ENCODE results near the gene ARHGAP24. TPM values are rescaled to one million over a fixed set of nuclear protein-coding genes. Genes with fewer than 3 reads are reported as not detected.

The ARHGAP24 gene
- total RNA-seq, 2 experiments from 2014 or later, result 0.30 to 0.53 TPM

DNA sequence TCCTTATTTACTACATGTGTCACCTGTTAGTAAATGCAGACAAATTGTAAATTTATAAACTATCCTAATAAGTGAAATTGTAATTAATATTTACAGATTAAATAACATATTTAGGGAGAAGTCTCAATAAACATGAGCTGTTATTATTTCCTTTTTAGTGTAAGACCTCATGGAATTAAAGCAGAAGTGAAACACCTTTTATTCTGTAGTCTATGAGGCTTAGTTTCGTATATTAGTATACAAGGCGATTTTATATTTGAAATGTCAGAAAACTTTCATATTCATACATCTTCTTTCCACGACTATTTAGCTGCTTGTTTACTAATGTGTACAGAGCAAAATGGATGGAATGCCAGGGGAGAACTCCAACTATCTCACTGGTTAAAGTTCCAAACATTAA lies 414.4 kb downstream of the ARHGAP24 start:
- Histone ChIP-seq H3K27me3 (ENCODE audit: control insufficient read depth in 1 of 2, insufficient read depth in 2 of 2, low read length in 2 of 2) (no peaks in the 10 kb centered on the region), H3K36me3 (ENCODE audit: insufficient read depth, low read length) (no peaks in the 10 kb centered on the region), H3K27ac (ENCODE audit: low read depth in 1 of 2, low read length in 2 of 2) (no peak overlapping the region), H3K4me3 (ENCODE audit: low read length) (no peak overlapping the region), H3K4me1 (ENCODE audit: insufficient read depth, low read length) (no peaks in the 10 kb centered on the region), H3K9me3 (ENCODE audit: control insufficient read depth in 1 of 2, insufficient read depth in 1 of 2, low read length in 2 of 2) (no peaks in the 10 kb centered on the region)
- Mint-ChIP-seq H3K36me3 (ENCODE audit: low read depth) (no peaks in the 10 kb centered on the region), H3K4me1 (ENCODE audit: low read depth) (no peaks in the 10 kb centered on the region), H3K27ac (no peak overlapping the region), H3K27me3 (no peaks in the 10 kb centered on the region), H3K4me3 (no peak overlapping the region), H3K9me3 (peaks cover 3% of the 10 kb centered on the region)
- ChIA-PET CTCF (no interaction called here), POLR2A (no interaction called here)
- DNase-seq, result no peak
- ATAC-seq (ENCODE audit: poor library complexity), result no peak
- TF ChIP-seq, protein P1, sequence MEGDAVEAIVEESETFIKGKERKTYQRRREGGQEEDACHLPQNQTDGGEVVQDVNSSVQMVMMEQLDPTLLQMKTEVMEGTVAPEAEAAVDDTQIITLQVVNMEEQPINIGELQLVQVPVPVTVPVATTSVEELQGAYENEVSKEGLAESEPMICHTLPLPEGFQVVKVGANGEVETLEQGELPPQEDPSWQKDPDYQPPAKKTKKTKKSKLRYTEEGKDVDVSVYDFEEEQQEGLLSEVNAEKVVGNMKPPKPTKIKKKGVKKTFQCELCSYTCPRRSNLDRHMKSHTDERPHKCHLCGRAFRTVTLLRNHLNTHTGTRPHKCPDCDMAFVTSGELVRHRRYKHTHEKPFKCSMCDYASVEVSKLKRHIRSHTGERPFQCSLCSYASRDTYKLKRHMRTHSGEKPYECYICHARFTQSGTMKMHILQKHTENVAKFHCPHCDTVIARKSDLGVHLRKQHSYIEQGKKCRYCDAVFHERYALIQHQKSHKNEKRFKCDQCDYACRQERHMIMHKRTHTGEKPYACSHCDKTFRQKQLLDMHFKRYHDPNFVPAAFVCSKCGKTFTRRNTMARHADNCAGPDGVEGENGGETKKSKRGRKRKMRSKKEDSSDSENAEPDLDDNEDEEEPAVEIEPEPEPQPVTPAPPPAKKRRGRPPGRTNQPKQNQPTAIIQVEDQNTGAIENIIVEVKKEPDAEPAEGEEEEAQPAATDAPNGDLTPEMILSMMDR (IDR thresholded peaks at IDR 0.05), result no peak
- intact Hi-C loops (cut with DNase I, micrococcal nuclease), result no loop called here

DNA sequence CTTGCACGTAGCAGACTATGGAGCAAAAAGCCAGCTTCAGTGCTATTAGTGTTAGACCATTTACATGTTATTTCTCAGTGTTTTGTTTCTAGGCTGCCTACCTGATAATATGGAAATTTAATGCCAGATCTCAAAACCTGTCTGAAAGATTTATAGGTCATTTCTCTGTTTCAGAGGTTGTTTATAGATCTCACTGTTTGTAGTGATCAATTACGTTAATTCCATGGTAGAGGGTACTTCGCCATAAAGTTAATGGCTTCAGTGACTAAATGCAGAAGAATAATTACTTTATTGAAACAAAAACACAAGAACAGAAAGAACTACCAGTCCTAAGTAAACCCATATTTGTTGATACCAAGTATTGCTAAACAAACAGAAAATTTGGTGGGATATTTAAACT lies 420.8 kb downstream of the ARHGAP24 start:
- CTCF ChIA-PET, result no interaction called here
- no peak overlapping the region for H3K27ac ChIP-seq (ENCODE audit: low read depth in 1 of 2, low read length in 2 of 2)
- peaks cover 3% of the 10 kb centered on the region for H3K9me3 Mint-ChIP-seq
- POLR2A ChIA-PET, result no interaction called here
- no peaks in the 10 kb centered on the region for H3K27me3 Mint-ChIP-seq
- H3K4me1 ChIP-seq (ENCODE audit: insufficient read depth, low read length), result no peaks in the 10 kb centered on the region
- H3K4me3 Mint-ChIP-seq, result no peak overlapping the region
- no peak overlapping the region for H3K4me3 ChIP-seq (ENCODE audit: low read length)
- H3K27me3 ChIP-seq (ENCODE audit: control insufficient read depth in 1 of 2, insufficient read depth in 2 of 2, low read length in 2 of 2), result no peaks in the 10 kb centered on the region
- no peaks in the 10 kb centered on the region for H3K9me3 ChIP-seq (ENCODE audit: control insufficient read depth in 1 of 2, insufficient read depth in 1 of 2, low read length in 2 of 2)
- intact Hi-C loops (cut with DNase I, micrococcal nuclease), result no loop called here
- DNase-seq (no peak), ATAC-seq (ENCODE audit: poor library complexity) (no peak)
- H3K36me3 Mint-ChIP-seq (ENCODE audit: low read depth), result no peaks in the 10 kb centered on the region
- no peaks in the 10 kb centered on the region for H3K4me1 Mint-ChIP-seq (ENCODE audit: low read depth)
- no peaks in the 10 kb centered on the region for H3K36me3 ChIP-seq (ENCODE audit: insufficient read depth, low read length)
- H3K27ac Mint-ChIP-seq, result no peak overlapping the region
- TF ChIP-seq, protein P1 (IDR thresholded peaks at IDR 0.05), result no peak

DNA sequence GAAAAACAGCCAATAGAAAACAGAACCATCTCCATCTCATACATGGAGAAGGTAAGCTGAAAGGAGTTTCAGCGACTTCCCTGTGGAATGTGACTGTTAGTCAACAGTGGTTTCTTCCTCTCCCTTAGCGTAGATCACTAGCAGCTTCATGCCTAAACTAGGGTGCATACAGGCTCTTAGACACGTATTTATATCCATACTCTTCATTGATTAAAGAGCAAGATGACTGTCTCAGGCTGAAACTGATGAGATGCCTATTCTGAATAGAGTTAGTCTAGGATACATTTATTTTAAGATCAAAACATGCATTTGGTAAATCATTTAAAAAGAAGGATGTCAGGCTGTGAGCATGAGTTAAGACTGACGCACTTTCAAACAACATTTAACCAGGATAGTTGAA lies 423.3 kb downstream of the ARHGAP24 start:
- no peak overlapping the region for H3K4me3 ChIP-seq (ENCODE audit: low read length)
- no peaks in the 10 kb centered on the region for H3K4me1 ChIP-seq (ENCODE audit: insufficient read depth, low read length)
- ChIA-PET CTCF (no interaction called here), POLR2A (no interaction called here)
- Mint-ChIP-seq H3K36me3 (ENCODE audit: low read depth) (no peaks in the 10 kb centered on the region), H3K4me1 (ENCODE audit: low read depth) (no peaks in the 10 kb centered on the region), H3K27ac (no peak overlapping the region), H3K4me3 (no peak overlapping the region), H3K9me3 (peaks cover 3% of the 10 kb centered on the region), H3K27me3 (no peaks in the 10 kb centered on the region)
- peaks cover 0 to 3% of the 10 kb centered on the region in 2 experiments for H3K9me3 ChIP-seq (ENCODE audit: control insufficient read depth in 1 of 2, insufficient read depth in 1 of 2, low read length in 2 of 2)
- intact Hi-C loops (cut with DNase I, micrococcal nuclease), result no loop called here
- no peak for ATAC-seq (ENCODE audit: poor library complexity)
- no peak overlapping the region for H3K27ac ChIP-seq (ENCODE audit: low read depth in 1 of 2, low read length in 2 of 2)
- TF ChIP-seq, protein P1 (IDR thresholded peaks at IDR 0.05), result no peak
- H3K36me3 ChIP-seq (ENCODE audit: insufficient read depth, low read length), result no peaks in the 10 kb centered on the region
- H3K27me3 ChIP-seq (ENCODE audit: control insufficient read depth in 1 of 2, insufficient read depth in 2 of 2, low read length in 2 of 2), result no peaks in the 10 kb centered on the region
- no peak for DNase-seq

Measured in CD4-positive, alpha-beta T cell (primary cell).